Gastrocnemius medialis (tissue), 4 donors: ENCODE data around the gene CCND2.

Experiments used
- POLR2A ChIP-seq, 2 donors: fragments of 450-650 bp; IDR thresholded peaks; one replicate each; pipeline ENCODE4 v1.6.1; 2017; ENCODE audit warnings: antibody characterized with exemption in 2 of 2, mild to moderate bottlenecking in 2 of 2, moderate library complexity in 2 of 2
- TF ChIP-seq, protein P1 (sequence below), 5 experiments: fragments of 450-650 bp in 3 of 5; fragments of 200-600 bp in 2 of 5; sonication (generic) in 2 of 5; IDR thresholded peaks in 4 of 5; conservative IDR thresholded peaks in 1 of 5; 1 replicate in 4 of 5; 2 replicates in 1 of 5; pipeline ENCODE4 v1.5.1; 2016 to 2019; ENCODE audit warnings: antibody characterized with exemption in 5 of 5, mild to moderate bottlenecking in 3 of 5, moderate library complexity in 3 of 5

GRCh38 chr12:4267704-4268328 is 5.7 kb upstream of the CCND2 start:
- TF ChIP-seq POLR2A (IDR thresholded peaks at IDR 0.05), result no peak
- TF ChIP-seq, protein P1, sequence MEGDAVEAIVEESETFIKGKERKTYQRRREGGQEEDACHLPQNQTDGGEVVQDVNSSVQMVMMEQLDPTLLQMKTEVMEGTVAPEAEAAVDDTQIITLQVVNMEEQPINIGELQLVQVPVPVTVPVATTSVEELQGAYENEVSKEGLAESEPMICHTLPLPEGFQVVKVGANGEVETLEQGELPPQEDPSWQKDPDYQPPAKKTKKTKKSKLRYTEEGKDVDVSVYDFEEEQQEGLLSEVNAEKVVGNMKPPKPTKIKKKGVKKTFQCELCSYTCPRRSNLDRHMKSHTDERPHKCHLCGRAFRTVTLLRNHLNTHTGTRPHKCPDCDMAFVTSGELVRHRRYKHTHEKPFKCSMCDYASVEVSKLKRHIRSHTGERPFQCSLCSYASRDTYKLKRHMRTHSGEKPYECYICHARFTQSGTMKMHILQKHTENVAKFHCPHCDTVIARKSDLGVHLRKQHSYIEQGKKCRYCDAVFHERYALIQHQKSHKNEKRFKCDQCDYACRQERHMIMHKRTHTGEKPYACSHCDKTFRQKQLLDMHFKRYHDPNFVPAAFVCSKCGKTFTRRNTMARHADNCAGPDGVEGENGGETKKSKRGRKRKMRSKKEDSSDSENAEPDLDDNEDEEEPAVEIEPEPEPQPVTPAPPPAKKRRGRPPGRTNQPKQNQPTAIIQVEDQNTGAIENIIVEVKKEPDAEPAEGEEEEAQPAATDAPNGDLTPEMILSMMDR (IDR thresholded peaks at IDR 0.05 in 4 of 5, conservative IDR thresholded peaks at IDR 0.05 in 1 of 5), result no peak
